Measurements from ENCODE around the gene EHD4.
A peak's percentile ranks its signal among the peaks of the same experiment; 100 is the strongest.

Gene EHD4

DNA sequence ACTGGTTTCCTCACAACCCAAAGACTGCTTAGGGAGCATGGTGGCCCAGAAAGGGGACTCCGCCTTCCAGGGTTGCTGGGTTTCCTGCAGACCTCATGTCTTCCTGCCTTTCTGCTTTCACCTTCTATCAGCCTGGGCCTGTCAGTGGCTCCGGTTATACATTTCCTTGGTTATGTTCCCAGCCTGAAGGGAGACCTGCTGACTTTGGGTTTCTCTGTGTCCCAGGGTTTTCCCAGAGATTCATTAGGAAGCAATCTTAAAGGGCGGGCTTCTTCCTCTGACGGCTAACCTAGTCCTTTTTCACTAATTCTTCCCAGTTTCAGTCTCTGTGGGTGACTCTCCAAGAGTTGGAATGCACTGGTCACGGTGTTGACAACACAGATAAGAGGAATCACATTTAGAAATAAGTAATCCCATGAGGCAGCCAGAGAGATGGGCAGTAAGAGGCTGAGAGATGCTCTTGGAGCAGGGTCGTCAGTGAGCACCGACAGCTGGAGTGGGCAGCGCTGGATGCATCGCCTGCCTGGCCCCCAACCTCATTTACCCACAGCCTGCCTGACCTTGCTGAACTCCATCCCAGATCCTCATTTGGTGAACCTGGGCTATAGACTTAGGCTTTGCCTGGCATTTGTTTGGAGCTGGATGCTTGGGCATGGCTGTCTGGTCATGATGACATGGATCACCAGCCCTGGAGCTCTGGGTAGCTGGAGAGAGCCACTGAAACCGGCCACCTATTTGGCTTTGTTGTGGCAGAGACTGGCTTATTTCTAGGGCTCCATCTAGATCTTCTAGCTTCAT lies 10.0 kb upstream of the EHD4 start:
- DNase-seq, result no peak
- in situ Hi-C loops (cut with MboI; ENCODE audit: low pct_unique_long_range_greater_than_20kb, low sequenced_read_pairs), result no loop called here

- in situ Hi-C loops (cut with MboI; ENCODE audit: low pct_unique_long_range_greater_than_20kb, low sequenced_read_pairs), result no loop called here
- DNase-seq, result no peak
These were observed 9.2 kb upstream of the EHD4 start for GRCh38 chr15:41981371-41982132.

GRCh38 chr15:41980654-41981323 lies 8.4 kb upstream of the EHD4 start:
- DNase-seq, result no peak
- in situ Hi-C loops (cut with MboI; ENCODE audit: low pct_unique_long_range_greater_than_20kb, low sequenced_read_pairs), result no loop called here

DNA sequence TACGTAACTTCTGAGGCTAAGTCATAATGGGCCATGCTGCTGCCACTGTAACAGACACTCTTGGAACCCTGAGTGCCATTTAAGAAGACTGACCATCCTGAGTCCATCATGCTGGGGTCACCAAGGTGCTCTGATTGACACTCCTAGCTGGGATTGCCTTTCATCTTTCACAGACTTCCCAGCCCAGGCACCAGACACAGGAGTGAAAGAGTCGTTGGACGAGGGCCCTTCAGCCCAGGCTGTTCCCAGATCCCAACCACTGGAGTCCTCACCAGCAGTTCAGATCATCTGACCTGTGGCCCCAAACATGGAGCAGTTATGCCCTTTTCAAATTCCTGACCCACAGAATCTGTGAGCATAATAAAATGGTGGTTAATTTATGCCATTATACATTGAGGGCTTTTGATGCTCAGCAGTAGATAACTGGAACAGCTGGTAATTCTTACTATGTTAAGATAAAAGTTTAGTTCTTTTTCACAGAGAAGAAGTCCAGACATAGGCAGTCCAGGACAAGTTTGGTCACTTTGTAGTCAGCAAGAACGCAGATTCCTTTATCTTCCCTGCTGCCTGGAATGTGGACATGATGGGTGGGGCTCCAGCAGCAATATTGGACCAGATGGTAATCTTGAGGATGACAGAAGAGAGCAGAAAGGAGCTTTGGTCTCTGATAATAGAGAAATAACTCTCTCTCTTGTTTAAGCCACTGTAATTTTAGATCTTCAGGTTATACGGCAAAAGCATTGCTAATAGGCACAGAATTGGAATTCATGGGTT lies 7.3 kb upstream of the EHD4 start:
- in situ Hi-C loops (cut with MboI; ENCODE audit: low pct_unique_long_range_greater_than_20kb, low sequenced_read_pairs), result no loop called here
- no peak for DNase-seq

GRCh38 chr15:41978534-41978933 lies 6.2 kb upstream of the EHD4 start:
- DNase-seq, result no peak
- in situ Hi-C loops (cut with MboI; ENCODE audit: low pct_unique_long_range_greater_than_20kb, low sequenced_read_pairs), result no loop called here

DNA sequence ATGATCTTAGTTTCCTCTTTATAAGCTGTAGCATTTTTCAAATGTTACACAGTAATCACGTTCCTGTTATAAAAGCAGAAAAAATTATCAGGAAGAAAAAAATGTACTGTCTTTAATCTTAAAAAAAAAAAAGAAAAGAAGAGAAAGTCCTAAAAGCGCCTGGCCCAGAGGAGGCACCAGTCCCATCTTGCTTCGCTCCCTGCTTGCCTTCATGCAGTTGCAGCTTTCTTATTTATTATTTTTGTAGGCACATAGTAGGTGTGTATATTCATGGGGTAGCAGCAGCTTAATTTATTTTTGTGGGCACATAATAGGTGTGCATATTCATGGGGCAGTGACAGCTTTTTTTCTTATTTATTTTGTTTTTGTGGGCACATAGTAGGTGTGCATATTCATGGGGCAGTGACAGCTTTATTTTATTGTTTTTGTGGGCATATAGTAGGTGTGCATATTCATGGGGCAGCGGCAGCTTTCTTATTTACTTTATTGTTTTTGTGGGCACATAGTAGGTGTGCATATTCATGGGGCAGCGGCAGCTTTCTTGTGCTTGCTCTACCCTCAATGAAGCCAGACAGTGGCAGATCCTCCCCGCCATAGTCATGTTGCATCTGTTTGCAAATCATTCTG lies 5.5 kb upstream of the EHD4 start:
- no peak for DNase-seq
- in situ Hi-C loops (cut with MboI; ENCODE audit: low pct_unique_long_range_greater_than_20kb, low sequenced_read_pairs), result no loop called here

- in situ Hi-C loops (cut with MboI; ENCODE audit: low pct_unique_long_range_greater_than_20kb, low sequenced_read_pairs), result no loop called here
- DNase-seq, result no peak
These were observed 3.3 kb upstream of the EHD4 start for GRCh38 chr15:41975669-41976068.

GRCh38 chr15:41974041-41974440 lies 1.7 kb upstream of the EHD4 start:
- no peak for DNase-seq
- in situ Hi-C loops (cut with MboI; ENCODE audit: low pct_unique_long_range_greater_than_20kb, low sequenced_read_pairs), result no loop called here

GRCh38 chr15:41971895-41972252 lies 483 bp downstream of the EHD4 start:
- in situ Hi-C loops (cut with MboI; ENCODE audit: low pct_unique_long_range_greater_than_20kb, low sequenced_read_pairs), result no loop called here
- DNase-seq, result no peak

- peak; percentile 57 for DNase-seq
These were observed 1.1 kb downstream of the EHD4 start for GRCh38 chr15:41971089-41971894.

DNA sequence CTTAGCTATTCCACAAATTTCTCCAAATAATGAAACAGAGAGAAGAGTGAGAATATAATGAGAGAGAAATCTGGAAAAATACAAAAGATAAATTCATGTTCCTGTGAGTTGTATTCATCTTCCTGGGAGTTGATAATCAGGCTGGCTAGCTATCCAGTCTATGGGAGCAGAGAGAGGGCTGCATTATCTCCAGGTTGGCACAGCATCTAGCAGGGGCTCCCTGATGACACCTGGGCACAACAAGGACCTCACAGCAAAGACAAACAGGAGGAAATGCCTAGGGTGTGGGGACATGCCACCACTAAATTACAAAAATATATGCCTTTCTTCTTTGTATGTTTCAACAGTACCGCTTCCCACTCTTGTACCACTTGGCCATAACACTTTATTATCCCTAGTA lies 1.9 kb downstream of the EHD4 start:
- in situ Hi-C loops (cut with MboI; ENCODE audit: low pct_unique_long_range_greater_than_20kb, low sequenced_read_pairs), result no loop called here
- no peak for DNase-seq

More at GRCh38 chr15:41971089-41971894, 1.1 kb downstream of the EHD4 start:
- in situ Hi-C loops (cut with MboI; ENCODE audit: low pct_unique_long_range_greater_than_20kb, low sequenced_read_pairs), result no loop called here

- peak; percentile 45 for DNase-seq
- in situ Hi-C loops (cut with MboI; ENCODE audit: low pct_unique_long_range_greater_than_20kb, low sequenced_read_pairs), result no loop called here
These were observed 2.4 kb downstream of the EHD4 start for GRCh38 chr15:41969851-41970431.

DNA sequence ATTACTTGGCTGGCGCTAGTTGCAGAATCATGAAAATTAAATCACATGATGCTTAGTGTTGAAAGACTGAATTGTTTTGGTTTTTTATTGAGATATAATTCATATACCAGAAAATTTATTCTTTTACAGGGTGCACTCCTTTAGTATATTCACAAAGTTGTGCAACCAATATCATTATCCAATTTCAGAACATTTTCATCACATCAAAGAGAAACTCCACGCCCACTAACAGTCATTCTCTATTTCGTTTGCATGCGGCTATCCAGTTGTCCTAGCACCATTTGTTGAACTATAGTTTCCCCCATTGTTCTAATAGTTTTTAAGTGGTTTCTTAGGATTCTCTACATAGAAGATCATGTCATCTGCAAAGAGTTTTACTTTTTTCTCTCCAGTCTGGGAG lies 3.7 kb downstream of the EHD4 start:
- DNase-seq, result no peak
- in situ Hi-C loops (cut with MboI; ENCODE audit: low pct_unique_long_range_greater_than_20kb, low sequenced_read_pairs), result no loop called here

DNA sequence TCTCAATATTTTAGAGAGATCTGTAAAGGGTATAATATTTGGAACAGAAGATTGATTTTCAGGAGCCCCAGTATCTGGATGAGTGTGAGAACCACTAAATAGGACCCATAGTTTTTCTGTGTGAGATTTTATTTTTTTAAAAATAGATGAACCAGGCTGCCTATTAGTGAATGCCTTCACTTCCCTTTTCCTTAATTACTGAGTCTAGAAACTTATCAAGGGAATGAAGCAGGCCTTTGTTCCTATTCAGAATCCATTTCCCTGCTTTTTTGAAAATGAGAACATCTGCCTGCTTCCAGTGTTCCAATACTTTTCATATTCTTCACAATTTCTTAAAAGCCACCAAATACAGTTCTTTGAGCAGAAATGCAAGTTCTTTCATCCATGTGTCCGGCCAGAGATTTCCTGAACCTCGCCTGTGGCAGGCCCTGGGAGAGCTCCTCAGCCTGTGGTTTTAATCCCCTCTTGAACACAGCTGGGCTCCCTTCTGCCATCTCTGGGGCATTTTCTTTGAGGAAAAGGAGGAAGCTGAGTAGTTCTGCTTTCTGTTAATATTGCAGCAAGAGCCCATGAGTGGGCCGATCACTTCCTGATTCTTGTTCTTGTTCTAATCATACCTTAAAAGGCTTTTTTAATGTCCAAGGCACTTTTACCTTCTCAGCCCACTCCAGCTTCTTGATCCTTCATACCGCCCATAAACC lies 4.7 kb downstream of the EHD4 start:
- DNase-seq, result peak; percentile 92
- in situ Hi-C loops (cut with MboI; ENCODE audit: low pct_unique_long_range_greater_than_20kb, low sequenced_read_pairs), result no loop called here

DNA sequence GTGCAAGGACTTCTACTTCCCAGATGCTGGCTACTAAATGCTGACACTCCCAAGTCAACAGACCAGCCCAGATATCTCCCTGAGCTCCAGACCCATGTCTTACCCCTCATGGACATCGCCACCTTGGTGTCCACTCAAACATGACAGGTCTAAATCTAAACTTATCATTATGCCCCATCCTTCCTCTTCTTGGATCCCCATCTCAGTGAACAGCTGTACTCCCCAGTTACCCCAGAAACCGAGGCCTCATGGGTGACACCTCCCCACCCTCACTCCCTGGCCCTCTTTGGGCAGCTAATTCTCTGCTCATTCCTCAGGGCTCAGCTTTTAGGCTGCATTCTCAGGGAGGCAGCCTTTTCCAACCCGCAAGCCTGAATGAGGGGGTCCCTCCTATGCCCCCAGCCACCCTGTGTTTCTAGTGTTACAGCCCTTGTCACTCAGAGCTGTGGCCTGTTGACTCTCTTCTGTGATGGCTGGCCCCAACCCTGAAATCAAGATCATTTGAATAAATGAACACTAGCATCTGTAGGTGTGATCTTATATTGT lies 5.4 kb downstream of the EHD4 start:
- in situ Hi-C loops (cut with MboI; ENCODE audit: low pct_unique_long_range_greater_than_20kb, low sequenced_read_pairs), result no loop called here

GRCh38 chr15:41966414-41966812 lies 5.9 kb downstream of the EHD4 start:
- in situ Hi-C loops (cut with MboI; ENCODE audit: low pct_unique_long_range_greater_than_20kb, low sequenced_read_pairs), result no loop called here
- DNase-seq, result no peak

More for the DNA sequence above, 5.4 kb downstream of the EHD4 start:
- DNase-seq, result no peak

All from KBM-7 (cell line).